ENCODE measurements around the gene DROSHA.

The DROSHA gene

DNA sequence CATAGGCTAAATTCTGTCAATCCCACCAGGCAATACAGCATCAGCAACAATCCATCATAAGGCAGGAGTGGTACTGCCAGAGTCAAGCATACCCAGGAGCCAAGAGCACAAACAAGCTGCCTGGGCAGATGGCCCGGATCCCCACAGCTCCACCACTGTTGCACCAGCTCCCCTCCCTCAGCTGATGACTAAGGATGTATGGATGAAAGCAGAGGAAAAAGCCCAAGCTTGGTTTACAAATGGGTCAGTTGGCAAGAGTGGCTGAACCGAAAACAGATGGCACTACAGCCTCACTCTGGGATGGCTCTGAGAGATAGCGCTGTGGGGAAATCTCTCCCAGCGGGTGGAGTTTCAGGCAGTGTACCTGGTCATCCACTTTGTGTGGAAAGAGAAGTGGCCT is 29.4 kb downstream of the DROSHA start:
- Mint-ChIP-seq H3K27me3 (no peaks in the 10 kb centered on the region), H3K4me3 (no peak overlapping the region), H3K36me3 (ENCODE audit: insufficient read depth) (peaks cover 56% of the 10 kb centered on the region), H3K4me1 (ENCODE audit: low read depth in 2 of 2) (peaks cover 0 to 3% of the 10 kb centered on the region in 2 donors), H3K27ac (no peak overlapping the region), H3K9me3 (no peaks in the 10 kb centered on the region)
- DNase-seq (no peak), ATAC-seq (replicated peaks) (no peak)

DNA sequence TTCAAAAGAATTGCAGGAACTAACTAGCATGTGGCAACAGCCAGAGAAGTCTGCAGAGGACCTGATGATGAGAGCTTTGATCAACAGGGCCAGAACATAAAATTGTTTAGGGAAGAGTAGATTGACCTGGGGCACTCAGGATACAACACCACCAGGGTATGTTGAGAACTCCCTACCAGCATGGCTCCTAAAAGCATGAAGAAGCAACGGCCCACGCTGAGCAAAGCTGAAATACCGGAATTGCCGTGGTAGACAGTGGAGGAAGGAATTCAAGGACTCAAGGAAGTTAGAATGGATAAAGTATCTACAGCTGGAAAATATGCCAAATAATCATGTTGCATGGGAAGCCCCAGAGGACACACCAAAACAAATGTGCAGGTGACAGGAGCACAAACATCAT is 31.6 kb downstream of the DROSHA start:
- no peak for DNase-seq
- Mint-ChIP-seq H3K27me3 (no peaks in the 10 kb centered on the region), H3K27ac (no peak overlapping the region), H3K4me1 (ENCODE audit: low read depth in 2 of 2) (peaks cover 0 to 3% of the 10 kb centered on the region in 2 donors), H3K36me3 (ENCODE audit: insufficient read depth) (peaks cover 45% of the 10 kb centered on the region), H3K4me3 (no peak overlapping the region), H3K9me3 (no peaks in the 10 kb centered on the region)
- no peak for ATAC-seq (replicated peaks)

DNA sequence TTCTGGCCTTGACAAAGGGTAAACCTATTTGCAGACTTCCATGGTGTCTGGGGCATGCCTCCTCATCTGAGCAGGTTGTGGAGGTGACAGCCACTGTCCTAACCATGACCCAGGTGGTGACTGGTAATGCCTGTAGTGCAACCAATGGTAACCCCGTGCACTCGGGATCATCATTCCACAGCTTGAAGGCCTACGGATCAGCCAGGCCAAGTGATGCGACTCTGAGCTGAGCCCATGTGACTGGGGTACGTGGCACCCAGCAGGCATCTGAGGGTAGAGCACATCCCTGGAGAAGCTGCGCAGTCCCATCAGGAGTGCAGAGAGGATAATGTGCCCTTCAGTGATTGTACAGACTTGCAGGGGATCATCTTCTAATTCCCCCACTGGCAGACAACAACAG is 35.0 kb downstream of the DROSHA start:
- no peak overlapping the region for H3K27ac Mint-ChIP-seq
- DNase-seq (no peak), ATAC-seq (replicated peaks) (no peak)
- peaks cover 0 to 3% of the 10 kb centered on the region in 2 donors for H3K4me1 Mint-ChIP-seq (ENCODE audit: low read depth in 2 of 2)
- no peaks in the 10 kb centered on the region for H3K9me3 Mint-ChIP-seq
- peaks cover 40% of the 10 kb centered on the region for H3K36me3 Mint-ChIP-seq (ENCODE audit: insufficient read depth)
- H3K4me3 Mint-ChIP-seq: no peak overlapping the region
- no peaks in the 10 kb centered on the region for H3K27me3 Mint-ChIP-seq

DNA sequence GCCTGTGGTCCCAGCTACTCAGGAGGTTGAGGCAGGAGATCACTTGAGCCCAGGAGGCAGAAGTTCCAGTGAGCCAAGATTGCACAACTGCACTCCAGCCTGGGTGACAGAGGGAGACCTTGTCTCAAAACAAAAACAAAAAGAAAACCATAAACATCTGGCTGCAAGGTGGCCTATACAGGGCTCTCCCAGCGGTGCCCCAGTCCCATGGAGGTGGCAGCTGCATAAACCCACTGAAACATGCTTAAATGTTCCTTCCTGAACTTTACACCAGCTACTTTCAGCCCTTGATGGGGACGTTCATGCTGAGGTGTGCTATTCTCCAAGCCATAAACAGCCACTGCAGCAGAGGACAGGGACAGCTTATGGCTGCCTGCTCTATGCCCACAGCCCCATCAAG is 35.6 kb downstream of the DROSHA start:
- peaks cover 46% of the 10 kb centered on the region for H3K36me3 Mint-ChIP-seq (ENCODE audit: insufficient read depth)
- H3K4me1 Mint-ChIP-seq (ENCODE audit: low read depth in 2 of 2): peaks cover 0 to 3% of the 10 kb centered on the region in 2 donors
- no peak for ATAC-seq (replicated peaks)
- DNase-seq: no peak
- H3K27ac Mint-ChIP-seq: no peak overlapping the region
- no peaks in the 10 kb centered on the region for H3K9me3 Mint-ChIP-seq
- no peak overlapping the region for H3K4me3 Mint-ChIP-seq
- H3K27me3 Mint-ChIP-seq: no peaks in the 10 kb centered on the region

DNA sequence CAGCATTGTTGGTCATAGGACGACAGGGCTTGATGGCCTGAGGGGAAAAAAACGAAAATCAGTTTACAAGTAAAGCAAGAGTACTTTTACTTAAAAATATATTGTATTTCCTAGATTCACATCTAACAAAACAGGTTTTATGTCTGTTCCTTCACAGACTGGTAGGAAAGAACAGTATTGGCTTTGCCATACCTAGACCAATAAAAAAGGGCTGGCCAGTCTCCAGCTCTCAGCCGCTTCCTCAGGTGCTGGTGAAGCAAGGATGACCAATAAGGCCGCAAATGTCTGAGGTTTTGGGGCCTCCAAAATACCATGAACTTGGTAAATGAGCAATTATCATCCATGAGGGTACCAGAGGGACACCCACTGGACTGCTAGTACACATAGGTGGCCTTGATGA is 36.6 kb downstream of the DROSHA start:
- DNase-seq (no peak), ATAC-seq (replicated peaks) (no peak)
- H3K27me3 Mint-ChIP-seq: no peaks in the 10 kb centered on the region
- no peak overlapping the region for H3K4me3 Mint-ChIP-seq
- H3K36me3 Mint-ChIP-seq (ENCODE audit: insufficient read depth): peaks cover 47% of the 10 kb centered on the region
- no peaks in the 10 kb centered on the region for H3K9me3 Mint-ChIP-seq
- H3K27ac Mint-ChIP-seq: no peak overlapping the region
- H3K4me1 Mint-ChIP-seq (ENCODE audit: low read depth in 2 of 2): peaks cover 0 to 3% of the 10 kb centered on the region in 2 donors

DNA sequence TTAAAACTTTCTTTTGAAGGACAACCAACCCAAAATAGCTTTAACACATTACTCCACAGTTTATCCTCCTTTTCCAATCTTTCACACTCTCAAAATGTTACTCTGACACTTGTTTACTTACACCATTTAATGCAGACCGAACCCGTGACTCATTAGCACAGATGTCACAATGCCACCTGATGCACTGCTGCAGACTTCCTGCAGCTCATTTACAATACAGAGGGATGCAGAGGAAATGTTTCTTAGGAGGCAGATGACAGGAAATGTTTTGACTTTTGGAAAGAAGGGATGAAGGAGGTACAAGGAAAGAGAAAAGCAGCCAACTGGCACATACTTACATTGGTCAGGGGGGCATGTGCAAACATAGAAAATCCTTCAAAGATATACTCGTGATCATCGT is 39.0 kb downstream of the DROSHA start:
- H3K9me3 Mint-ChIP-seq: no peaks in the 10 kb centered on the region
- DNase-seq: no peak
- no peak overlapping the region for H3K27ac Mint-ChIP-seq
- no peak for ATAC-seq (replicated peaks)
- peaks cover 47% of the 10 kb centered on the region for H3K36me3 Mint-ChIP-seq (ENCODE audit: insufficient read depth)
- H3K4me1 Mint-ChIP-seq (ENCODE audit: low read depth in 2 of 2): no peaks in the 10 kb centered on the region
- H3K4me3 Mint-ChIP-seq: no peak overlapping the region
- no peaks in the 10 kb centered on the region for H3K27me3 Mint-ChIP-seq

DNA sequence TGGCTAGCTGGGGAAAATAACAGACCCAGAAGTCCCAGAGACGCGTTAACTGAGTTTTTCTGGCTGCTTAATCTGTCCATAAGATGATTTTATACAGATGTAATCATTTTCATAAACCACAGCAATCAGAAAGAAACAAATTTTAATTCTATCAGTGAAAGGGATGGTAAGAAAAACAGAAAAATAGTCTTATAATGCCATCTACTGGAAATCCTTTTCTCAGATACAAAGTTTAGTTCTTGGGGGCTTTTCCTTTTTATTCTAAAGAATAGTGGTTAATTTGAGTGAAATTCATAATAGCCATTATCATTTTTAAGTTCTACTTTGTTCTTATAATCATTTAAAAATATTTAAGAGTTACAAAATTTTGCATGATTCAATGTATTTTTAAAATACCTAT is 44.4 kb downstream of the DROSHA start:
- Mint-ChIP-seq H3K4me1 (ENCODE audit: low read depth in 2 of 2) (peaks cover 1 to 6% of the 10 kb centered on the region in 2 donors), H3K27me3 (no peaks in the 10 kb centered on the region), H3K4me3 (no peak overlapping the region), H3K36me3 (ENCODE audit: insufficient read depth) (peaks cover 55% of the 10 kb centered on the region), H3K9me3 (no peaks in the 10 kb centered on the region), H3K27ac (peak overlapping the region in 1 of 2 donors; percentile 50)
- DNase-seq (no peak), ATAC-seq (replicated peaks) (no peak)

DNA sequence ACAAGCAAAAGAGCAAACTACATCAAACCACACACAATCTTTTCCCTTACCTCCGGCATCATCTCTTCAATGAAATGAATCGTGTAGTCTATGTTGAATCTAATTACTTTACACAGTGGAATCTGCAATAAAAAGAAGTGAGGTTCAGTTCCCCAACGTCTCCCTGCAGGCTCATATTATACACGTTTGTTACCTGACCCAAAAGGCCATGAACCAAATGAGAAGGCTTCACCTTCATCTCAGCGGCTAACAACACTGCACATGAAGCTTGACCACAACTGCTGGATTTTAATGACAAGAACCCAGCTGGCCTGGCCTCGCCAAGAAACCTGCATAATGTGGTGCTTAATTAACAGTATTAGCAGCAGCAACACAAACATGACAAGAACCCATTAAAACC is 45.5 kb downstream of the DROSHA start:
- H3K4me1 Mint-ChIP-seq (ENCODE audit: low read depth in 2 of 2): peaks cover 1 to 6% of the 10 kb centered on the region in 2 donors

DNA sequence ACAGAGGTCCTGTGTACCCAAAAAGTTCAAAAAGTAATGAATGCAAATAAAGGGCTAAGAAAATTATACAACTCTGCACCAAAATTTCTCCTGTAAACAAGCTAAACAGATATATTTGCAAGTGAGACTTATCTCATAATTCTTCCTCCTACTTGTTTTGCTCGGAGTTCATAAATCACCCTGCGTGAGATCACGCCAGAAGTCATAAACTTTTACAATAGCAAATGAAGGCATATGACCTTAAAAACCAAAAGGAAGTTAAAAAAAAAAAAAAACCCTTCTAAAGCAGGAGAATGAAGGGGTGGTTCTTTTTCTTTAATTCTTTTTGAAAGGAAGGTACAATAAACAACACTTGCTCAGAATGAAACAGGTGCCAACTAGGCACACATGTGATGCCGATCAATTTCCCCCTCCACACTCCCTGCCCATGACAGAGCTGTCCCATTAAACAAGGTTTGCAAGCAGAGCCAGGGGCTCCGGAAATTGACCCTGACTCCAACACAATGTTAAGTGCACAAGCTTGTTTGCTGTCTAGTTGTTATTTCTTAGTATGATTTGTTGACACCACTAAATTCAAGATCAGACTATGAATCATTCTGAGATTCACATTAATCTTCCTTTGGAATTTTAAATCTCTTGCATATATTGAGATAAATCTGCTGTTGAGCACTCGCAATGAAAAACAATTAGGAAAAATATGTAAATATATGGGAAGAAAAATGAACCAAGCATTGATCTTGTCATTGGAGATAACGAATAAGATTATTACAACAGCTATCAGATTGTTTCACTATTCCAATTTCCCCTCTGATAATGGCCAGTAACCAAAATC is 46.3 kb downstream of the DROSHA start:
- Mint-ChIP-seq H3K9me3 (no peaks in the 10 kb centered on the region), H3K27me3 (no peaks in the 10 kb centered on the region), H3K4me1 (ENCODE audit: low read depth in 2 of 2) (peaks cover 1 to 6% of the 10 kb centered on the region in 2 donors), H3K27ac (peak overlapping the region in 1 of 2 donors; percentile 41), H3K4me3 (no peak overlapping the region), H3K36me3 (ENCODE audit: insufficient read depth) (peaks cover 61% of the 10 kb centered on the region)
- ATAC-seq (replicated peaks) (no peak), DNase-seq (no peak)

More for the DNA sequence above, 45.5 kb downstream of the DROSHA start:
- H3K4me3 Mint-ChIP-seq: no peak overlapping the region
- peaks cover 60% of the 10 kb centered on the region for H3K36me3 Mint-ChIP-seq (ENCODE audit: insufficient read depth)
- H3K27ac Mint-ChIP-seq: peak overlapping the region in 1 of 2 donors; percentile 41
- H3K27me3 Mint-ChIP-seq: no peaks in the 10 kb centered on the region
- ATAC-seq (replicated peaks): no peak
- H3K9me3 Mint-ChIP-seq: no peaks in the 10 kb centered on the region
- no peak for DNase-seq

DNA sequence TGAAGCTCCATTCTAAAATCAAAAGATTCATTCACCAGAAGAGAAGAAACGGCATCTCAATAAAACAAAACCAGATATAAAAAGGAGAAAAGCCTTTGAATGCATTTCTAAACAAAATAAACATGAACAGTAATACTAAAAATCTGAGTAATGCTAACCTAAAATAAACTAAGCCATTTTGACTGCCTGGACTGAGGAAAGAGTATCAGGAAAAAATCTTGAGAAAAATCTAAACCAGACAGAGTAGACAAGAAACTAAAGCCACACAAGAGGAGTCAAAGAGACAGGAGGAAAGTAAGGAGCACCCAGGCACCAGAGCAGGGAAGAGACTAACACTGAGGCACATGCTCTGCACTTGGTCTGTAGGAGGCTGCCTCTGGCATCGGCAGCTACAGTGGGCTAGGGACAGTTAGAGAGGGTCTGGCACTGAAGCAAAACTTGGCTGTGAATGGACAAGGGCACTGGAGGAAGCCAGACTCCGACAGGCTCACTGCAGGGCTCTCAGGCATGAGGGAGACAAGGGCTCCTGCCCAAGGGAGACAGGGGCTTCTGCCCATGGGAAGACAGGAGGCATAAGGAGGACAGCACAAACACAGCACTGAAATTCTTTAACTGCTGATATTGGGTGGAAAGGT is 50.2 kb downstream of the DROSHA start:
- Mint-ChIP-seq H3K27me3 (no peaks in the 10 kb centered on the region), H3K4me3 (no peak overlapping the region), H3K9me3 (no peaks in the 10 kb centered on the region), H3K36me3 (ENCODE audit: insufficient read depth) (peaks cover 46% of the 10 kb centered on the region), H3K4me1 (ENCODE audit: low read depth in 2 of 2) (peaks cover 1 to 6% of the 10 kb centered on the region in 2 donors), H3K27ac (no peak overlapping the region)
- no peak for ATAC-seq (replicated peaks)
- DNase-seq: no peak

DNA sequence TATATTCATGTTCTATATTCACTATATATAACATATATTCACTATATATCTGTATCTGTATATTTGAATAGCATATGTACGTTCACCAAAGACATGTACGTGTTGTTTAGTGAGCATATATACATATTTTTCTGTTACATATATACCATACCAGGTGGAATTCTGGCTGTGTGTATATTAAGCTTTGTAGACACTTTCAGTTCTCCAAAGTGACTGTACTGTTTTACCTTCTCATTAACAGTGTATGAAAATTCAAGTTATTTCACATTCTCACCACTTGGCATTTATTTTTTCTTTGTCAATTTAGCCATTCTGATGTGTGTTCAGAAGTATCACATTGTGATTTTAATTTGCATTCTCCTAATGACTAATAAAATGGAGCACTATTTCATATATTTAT is 52.2 kb downstream of the DROSHA start:
- H3K4me3 Mint-ChIP-seq: no peak overlapping the region
- no peaks in the 10 kb centered on the region for H3K4me1 Mint-ChIP-seq (ENCODE audit: low read depth in 2 of 2)
- ATAC-seq (replicated peaks) (no peak), DNase-seq (no peak)
- peaks cover 35% of the 10 kb centered on the region for H3K36me3 Mint-ChIP-seq (ENCODE audit: insufficient read depth)
- no peaks in the 10 kb centered on the region for H3K27me3 Mint-ChIP-seq
- no peaks in the 10 kb centered on the region for H3K9me3 Mint-ChIP-seq
- H3K27ac Mint-ChIP-seq: no peak overlapping the region

DNA sequence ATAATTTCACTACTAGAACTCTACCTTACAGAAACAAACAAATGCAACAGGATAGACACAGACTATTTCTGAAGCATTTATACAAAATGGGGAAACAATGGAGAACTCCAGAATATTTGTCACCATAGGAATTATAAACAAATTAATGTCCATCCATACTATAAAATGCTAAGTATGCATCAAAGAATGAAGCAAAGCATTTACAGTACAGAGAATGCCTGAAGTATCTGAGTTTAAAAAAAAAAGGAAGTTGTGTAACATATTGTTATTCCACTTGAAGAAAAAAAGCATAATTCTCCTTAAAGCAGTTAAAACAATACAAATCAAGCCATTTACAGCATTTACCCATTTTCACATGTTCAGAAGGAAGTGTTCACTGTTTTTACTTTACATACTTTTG is 53.0 kb downstream of the DROSHA start:
- H3K27ac Mint-ChIP-seq: no peak overlapping the region
- H3K9me3 Mint-ChIP-seq: no peaks in the 10 kb centered on the region
- DNase-seq (no peak), ATAC-seq (replicated peaks) (no peak)
- H3K27me3 Mint-ChIP-seq: no peaks in the 10 kb centered on the region
- H3K36me3 Mint-ChIP-seq (ENCODE audit: insufficient read depth): peaks cover 31% of the 10 kb centered on the region
- no peaks in the 10 kb centered on the region for H3K4me1 Mint-ChIP-seq (ENCODE audit: low read depth in 2 of 2)
- H3K4me3 Mint-ChIP-seq: no peak overlapping the region

DNA sequence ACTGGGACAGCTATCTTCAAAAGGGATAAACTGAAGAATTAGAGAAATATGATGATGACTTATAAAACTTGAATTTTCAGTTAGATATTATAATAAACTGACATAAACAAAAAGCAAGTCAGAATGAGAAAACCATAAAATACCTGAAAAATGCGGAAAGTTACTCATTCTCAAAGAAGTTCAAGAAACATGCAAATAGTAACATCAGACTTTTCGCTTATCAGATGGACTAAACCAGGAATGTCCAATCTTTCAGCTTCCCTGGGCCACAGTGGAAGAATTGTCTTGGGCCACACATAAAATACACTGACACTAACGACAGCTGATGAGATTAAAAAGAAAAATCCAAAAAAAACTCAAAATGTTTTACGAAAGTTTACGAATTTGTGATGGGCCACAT is 53.9 kb downstream of the DROSHA start:
- Mint-ChIP-seq H3K27me3 (no peaks in the 10 kb centered on the region), H3K4me1 (ENCODE audit: low read depth in 2 of 2) (no peaks in the 10 kb centered on the region), H3K4me3 (no peak overlapping the region), H3K9me3 (no peaks in the 10 kb centered on the region), H3K27ac (no peak overlapping the region), H3K36me3 (ENCODE audit: insufficient read depth) (peaks cover 22% of the 10 kb centered on the region)
- ATAC-seq (replicated peaks): no peak
- no peak for DNase-seq

DNA sequence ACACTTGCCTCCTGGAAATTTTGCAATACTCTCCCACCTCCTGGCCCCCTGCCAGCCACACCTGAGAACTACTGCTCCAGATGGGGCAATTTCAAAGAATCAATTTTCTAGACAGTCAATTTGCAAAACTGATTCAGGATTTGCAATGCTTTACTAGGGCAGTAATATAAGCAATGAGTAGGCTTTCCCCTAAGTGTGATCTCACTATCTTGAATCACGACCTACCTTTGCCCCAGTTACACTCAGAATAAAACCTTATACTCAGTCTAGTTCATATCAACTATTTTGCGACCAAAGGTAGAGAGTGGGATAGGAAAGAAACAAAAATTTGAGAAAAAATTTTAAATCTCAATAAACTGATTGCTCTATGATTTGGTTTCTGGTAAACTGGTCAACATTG is 54.4 kb downstream of the DROSHA start:
- no peaks in the 10 kb centered on the region for H3K9me3 Mint-ChIP-seq
- ATAC-seq (replicated peaks): no peak
- peaks cover 19% of the 10 kb centered on the region for H3K36me3 Mint-ChIP-seq (ENCODE audit: insufficient read depth)
- H3K4me1 Mint-ChIP-seq (ENCODE audit: low read depth in 2 of 2): no peaks in the 10 kb centered on the region
- no peak overlapping the region for H3K4me3 Mint-ChIP-seq
- H3K27ac Mint-ChIP-seq: no peak overlapping the region
- no peaks in the 10 kb centered on the region for H3K27me3 Mint-ChIP-seq
- no peak for DNase-seq
